Left kidney (tissue), 2 donors: ENCODE data around the gene ANGPT4. TPM values are rescaled to one million over a fixed set of nuclear protein-coding genes. Genes with fewer than 3 reads are reported as not detected.
"Not testable (repeated sequence)": the region's sequence is repeated elsewhere in the genome, so short reads cannot be mapped to it uniquely, and the experiment has no call there.

Source experiments
- DNase-seq: peaks from one replicate; pipeline ENCODE4 v3.0.0-alpha.2; 2013
- polyA plus RNA-seq: library from polyadenylated mRNA; unstranded; fragments of 120-200 nt; gene quantifications from one replicate; pipeline ENCODE4 v1.2.1, GENCODE V29; 2013; ENCODE audit not compliant: insufficient read length

ANGPT4 gene
- polyA plus RNA-seq, 1 donor = 0.22 TPM

DNA sequence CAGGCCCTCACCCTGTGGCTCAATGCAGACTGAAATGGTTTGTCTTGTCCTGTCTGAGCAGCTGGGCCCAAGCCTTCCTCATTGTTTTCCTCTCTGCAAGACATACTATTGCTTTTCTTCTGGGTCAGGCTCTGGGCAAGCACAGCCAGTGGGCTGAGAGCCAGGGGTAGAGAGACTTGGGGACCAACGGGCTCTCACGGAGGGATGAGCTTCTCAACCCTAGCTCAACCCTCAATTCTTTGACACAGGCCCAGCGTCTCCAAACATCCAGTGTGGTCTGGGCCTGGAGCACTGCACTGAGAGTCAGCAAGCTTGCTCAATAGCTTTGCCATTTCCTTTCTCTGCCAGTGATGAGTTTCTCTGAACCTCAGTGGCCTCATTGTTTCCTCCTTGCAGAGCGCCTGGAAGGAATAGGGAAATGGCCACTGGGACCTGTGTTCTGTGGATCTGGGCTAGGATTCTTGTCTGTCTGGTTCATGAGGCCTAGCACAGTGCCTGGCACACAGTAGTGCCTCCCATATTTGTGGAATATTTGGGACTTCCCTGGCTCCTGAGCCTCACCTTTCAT is 9.3 kb downstream of the ANGPT4 start:
- no peak for DNase-seq

DNA sequence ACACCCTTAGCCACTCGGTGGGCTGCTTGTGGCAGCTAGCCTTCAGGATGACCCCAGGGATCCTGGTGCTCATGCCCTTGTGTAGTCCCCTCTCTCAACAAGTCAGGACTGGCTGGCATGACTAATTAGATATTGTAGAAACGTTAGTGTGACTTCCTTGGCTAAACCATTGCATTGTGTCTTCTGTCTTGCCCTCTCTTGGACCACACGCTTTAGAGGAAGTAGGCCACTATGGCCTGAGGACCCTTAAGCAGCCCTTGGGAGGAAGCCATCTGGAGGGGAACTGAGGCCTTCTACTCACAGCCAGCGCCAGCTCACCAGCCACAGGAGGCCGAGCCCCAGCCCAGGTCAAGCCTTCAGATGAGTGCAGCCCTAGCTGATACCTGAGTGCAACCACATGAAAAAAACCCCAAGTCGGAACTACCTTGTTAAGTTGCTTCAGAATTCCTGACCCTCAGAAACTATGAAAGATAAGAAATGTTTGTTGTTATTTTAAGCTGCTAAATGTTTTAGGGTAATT is 10.1 kb downstream of the ANGPT4 start:
- DNase-seq = no peak

DNA sequence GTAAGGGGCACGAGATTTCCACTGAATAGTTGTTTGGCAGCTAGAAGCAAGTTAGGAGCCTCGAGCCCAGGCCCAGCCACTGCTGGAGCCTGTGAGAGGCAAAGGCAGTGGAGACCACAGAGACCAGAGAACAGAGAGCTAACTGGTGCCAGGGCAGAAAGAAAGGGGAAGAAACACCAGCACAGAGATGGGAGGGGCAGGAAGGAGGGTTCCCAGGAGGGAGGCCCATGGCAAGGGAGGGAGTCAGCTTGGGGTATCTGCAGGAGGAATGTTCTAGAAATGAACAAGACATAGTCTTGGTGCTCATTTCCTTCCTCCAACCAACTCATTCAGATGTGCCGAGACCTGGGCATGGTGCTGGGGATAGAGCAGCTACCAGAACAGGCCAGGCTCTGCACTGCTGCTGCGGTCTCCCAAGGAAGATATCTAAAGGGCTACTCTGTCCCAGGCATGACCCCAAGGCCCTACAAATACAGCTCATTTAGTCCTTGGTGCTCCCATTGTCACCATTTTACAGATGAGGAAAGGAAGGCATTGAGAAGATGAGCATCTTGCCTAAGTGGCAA is 10.7 kb downstream of the ANGPT4 start:
- DNase-seq = no peak

DNA sequence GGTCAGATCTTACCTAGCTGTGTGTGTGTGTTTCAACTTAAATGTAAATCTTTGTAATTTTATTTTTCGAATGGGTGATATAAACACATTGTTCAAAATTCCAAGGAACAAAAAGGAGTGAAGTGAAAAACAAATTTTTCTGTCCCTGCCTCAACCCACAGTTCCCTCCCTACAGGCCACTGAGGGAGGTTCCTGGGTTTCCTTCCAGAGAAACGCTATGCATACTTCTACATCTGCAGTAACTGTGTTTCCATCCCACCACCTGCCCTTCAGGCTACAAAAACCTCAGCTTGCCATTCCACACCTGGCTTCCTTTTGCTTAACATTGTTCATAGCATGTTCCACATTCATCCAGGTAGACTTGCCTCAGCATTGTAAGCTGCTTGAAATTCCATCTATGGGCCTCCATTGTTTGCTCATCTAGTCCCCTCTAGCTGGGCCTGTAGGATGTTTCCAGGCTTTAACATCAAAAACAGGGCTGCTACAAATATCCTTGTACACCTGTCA is 12.0 kb downstream of the ANGPT4 start:
- DNase-seq = no peak

DNA sequence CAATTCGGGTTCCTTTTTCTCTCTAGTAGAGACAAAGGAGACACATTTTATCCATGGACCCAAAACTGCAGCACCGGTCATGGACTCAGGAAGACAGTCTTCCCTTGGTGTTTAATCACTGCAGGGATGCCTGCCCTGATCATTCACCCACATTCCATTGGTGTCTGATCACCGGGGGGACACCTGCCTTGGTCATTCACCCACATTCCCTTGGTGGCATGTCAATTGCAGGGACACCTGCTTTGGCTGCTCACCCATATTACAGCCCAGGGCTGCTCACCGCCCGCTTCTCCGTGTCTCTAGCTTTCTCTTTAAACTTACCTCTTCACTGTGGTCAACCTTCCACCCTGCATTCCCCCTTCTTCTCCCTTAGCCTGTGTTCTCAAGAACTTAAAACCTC is 18.7 kb downstream of the ANGPT4 start:
- not testable (repeated sequence) for DNase-seq

DNA sequence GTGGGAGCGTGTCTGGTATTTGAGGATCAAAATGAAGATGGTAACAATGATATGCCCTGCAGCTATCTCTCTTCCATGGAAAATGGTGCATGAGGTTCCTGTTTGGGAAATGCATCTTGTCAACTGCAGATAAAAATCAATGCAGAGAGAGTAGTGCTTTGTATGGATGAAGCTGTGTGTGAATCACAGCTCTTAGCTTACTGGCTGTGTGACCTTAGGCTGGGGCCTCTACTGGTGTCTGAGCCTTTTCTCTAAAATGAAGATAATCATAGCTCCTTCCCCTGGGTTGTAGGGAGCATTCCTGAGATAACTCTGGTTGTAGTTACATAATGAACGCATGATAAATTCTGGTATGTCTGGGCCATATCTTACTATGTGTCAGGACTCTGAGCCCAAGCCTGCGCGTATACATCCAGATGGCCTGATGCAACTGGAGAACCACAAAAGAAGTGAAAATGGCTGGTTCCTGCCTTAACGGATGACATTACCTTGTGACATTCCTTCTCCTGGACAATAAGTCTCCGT is 19.6 kb downstream of the ANGPT4 start:
- DNase-seq = no peak

DNA sequence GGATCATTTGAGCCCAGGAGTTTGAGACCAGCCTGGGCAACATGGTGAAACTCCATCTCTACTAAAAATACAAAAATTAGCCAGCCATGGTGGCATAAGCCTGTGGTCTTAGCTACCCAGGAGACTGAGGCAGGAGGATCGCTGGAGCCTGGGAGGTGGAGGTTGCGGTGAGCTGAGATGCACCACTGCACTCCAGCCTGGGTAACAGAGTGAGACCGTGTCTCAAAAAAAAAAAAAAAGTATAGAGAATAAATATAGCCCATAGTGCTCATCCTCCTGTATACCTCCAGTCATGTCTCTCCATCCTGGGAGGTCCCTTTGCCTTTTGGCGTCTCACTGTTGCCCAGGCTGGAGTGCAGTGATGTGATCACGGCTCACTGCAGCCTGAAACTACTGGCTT is 23.8 kb downstream of the ANGPT4 start:
- not testable (repeated sequence) for DNase-seq

DNA sequence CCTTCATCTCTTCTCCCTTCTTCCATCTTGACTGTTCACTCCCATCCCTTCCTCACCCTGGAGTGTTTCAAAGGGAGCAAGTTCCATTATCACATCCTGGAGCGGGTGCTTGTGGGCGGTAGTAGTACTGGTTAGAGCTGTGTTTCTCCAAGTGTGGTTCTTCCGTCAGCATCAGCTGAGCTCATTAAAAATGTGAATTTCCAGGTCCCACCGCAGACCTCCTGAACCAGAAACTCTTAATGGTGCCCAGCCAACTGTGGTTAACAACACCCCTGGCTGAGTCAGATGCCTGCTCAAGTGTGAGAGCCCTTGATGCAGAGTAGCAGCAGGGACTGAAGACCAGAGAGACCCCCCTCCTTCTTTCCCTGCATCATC is 24.4 kb downstream of the ANGPT4 start:
- DNase-seq = peak; percentile 59

DNA sequence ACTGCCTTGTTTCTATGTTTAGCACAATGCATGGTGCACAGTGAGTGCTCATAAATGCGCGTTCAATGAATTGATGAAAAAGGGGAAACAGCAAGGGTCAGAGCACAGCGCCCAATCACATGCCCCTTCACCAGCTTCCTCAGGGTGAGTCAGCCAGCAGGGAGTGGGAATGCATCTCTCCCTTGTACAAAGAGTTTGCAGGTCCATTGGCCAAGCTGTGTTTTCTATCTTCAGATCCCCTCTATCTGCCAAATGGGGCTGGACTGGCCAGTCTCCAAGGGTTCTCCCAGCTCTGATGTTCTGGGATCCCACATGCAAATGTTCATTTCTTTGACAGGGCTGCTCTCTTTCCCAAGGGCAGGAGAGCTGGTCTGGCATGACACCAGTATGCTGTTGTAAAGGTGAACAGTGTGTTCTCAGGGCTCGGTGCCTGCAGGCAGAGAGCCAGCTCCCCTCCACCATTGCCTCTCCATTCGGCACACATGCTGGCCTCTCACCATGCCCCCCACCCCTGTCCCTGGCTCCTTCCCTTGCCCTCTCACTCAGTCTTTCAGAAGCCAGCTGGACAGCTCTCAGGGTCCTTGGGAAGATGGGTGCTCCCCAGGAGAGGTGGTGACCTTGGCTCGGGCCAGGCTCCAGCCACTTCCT is 25.0 kb downstream of the ANGPT4 start:
- no peak for DNase-seq

DNA sequence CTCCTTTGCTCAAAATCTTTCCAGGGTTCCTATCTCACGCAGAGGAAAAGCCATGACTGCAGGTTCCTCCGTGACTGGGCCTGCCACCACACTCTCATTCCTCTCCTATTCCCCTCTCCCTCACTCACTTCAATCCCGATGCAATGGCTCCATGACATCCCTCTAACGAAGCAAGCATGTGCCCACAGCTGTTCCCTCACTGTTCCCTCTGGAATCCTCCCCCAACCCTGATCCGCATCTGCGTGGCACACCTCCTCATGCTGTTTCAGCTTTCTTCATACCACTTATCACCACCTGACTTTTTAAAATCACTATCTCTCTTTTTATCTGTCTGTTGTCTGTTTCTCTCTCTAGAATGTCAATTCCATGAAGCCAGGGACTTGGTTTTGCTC is 25.5 kb downstream of the ANGPT4 start:
- DNase-seq = no peak

DNA sequence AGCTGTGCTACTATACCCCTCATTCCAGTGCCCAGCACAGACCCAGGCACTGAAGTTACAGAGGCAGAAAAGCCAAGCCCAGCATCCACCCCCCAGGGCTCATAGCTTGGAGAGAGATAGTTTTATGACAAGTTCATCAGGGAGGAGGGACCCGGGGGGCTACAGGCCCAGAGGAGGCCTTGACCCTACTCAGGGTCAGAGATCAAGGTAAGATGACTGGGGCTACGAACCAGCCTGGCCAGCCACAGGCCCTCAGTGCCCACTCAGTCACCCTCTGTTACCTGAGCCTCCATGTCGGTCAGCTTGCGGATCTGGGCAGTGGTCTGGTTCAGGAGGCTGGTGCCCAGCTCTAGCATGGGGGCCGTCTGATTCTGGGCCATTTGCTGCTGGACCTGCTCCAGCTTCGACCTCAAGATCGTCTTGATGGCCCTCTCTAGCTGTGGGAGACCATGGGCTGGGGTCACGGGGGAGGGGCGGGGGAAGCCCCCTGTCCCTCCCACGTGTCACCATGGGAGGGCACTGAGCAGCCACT is 26.1 kb downstream of the ANGPT4 start:
- DNase-seq = no peak

DNA sequence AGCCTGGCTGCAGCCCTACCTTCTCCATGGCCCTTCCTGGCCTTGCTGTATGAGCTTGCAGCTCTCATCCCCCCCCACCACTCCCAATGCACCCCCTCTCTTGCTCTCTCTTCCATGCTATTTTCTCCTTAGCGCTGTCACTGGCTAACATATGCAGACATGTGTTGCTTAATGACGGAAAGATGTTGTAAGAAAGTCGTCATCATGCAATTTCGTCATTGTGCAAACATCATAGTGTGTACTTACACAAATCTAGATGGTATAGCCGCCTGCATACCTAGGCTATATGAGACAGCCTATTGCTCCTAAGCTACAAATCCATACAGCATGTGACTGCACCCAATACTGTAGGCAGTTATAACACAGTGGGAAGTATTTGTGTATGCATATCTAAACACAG is 27.0 kb downstream of the ANGPT4 start:
- no peak for DNase-seq

DNA sequence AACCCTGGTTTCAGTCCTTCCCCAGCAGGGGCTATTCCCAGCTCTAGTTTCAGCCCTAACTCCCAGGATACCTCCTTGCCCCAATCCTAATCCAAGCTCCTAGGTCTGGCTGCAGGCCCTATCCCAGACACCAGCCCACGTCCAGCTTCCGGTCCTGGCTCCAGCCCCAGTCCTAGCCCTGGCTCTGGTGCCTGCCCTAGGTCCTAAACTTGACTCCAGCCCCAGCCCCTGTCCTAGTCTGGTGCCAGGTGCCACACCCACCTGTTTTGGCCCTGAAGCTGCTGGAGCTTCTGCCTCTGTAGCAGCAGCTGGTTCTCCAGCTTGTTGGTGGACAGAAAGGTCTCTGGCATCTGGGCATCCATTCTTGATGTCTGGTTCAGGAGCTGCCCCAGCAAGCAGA is 28.1 kb downstream of the ANGPT4 start:
- no peak for DNase-seq

DNA sequence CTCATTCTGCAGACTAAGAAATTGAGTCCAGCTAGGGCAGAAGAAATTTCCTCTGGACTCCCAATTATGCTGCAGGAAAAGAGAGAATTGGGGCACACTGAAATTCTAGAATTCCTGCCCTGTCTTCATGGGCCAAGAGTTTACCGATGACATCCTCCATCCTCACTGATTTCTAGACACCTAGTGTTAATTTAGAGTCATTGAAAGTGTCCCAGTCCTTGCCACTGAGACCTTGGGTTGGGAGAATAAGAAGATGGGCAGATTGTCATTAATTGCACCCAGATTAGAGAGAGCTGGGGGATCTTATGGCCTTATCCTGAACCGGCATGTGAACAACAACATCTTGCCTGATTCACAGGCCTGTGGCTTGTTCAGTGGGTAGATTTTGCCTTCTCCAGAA is 29.0 kb downstream of the ANGPT4 start:
- no peak for DNase-seq

DNA sequence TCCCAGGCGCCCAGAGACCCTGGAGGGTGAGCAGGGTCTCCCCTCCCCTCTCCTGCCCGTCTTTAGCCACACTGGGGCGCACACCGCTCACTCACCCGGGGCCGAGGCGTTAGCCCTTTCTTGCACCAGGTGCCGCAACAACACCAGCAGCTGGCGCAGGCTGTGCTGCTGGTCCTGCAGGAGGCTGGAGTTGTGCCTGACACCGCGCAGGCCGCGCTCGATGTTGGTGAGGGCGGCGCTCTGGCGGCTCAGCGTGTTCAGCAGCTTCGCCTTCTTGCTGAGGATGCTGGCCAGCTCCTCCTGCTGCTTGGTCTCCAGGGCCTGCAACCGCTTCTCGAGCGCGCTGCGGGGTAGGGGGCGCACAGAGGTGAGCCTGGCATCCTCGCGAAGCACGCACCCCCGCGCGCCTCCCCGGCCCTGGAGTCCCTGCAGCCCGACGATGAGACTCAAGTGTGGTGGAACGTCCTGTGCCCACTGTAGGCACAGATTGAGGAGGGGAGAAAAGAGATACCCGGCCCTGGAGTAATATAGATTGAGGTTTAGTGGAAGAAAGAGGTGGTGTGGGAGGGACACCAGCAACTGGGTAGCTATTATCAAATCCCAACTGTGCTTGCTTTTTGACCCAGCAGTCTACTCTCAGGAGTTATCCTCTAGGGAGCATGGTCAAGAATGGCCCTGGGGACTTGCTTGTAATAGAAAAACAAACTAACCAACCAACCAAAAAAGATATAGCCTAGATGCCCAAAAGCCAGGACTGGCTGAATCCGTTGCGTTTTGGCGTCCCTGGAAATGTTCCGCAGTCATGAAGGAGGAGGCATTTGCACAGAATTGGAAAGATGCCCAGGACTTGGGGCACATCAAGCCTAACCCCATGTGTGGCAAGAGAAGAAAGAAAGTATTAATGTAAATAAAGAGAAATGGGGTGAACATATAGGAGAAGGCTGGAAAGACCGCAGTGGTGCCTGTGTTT is 30.9 kb downstream of the ANGPT4 start:
- peak; percentile 59 for DNase-seq

DNA sequence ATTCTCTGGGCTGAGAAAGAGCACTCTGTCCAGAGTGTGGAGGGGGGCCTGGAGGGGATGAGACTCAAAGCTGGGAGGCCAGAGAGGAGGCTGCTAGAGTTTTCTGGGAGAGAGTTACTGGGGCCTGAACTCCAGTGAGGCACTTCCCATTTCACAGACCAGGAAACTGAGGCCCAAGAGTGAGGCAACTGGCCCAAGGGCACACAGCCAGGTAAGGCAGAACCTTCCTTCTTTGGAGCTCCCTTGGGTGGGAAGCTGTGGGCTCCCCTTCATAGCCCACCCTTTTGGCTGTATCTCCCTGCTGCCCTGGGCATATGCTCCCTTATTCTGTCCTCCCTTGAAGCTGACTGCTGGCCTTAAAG is 34.4 kb downstream of the ANGPT4 start:
- DNase-seq = no peak

DNA sequence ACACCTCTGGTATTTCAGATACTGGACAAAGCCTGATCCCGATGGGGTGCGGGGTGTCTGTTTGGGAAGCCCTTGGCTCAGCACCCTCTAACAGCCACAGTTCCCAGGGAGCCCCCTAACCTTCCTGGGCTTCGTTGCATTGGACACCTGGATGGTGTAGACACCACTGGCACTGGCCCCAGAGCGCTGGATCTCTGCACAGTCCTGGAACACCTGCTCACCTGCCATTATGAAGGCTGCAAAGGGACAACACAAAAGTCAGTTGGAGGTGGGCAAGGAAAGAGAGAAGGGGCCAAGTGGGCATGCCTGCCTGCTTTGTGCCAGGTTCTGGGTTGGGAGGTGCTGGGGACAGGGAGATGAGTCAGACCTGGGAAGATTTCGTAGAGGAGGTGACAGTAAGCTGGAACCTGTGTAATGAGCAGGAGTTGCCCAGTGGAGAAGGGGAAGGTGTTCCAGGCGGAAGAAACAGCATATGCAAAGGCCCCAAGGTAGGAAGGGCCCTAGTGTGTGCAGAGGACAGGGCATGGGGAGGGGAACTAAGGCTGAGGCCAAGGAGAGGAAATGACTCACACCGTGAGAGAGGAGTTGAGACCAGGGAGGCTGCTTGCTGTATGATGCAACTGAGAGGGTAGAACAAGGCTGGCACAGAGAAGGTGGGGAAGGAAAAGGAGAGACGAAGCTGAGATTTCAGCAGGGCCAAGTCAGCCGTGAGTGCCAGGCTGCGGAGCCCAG is 34.9 kb downstream of the ANGPT4 start:
- DNase-seq = no peak

DNA sequence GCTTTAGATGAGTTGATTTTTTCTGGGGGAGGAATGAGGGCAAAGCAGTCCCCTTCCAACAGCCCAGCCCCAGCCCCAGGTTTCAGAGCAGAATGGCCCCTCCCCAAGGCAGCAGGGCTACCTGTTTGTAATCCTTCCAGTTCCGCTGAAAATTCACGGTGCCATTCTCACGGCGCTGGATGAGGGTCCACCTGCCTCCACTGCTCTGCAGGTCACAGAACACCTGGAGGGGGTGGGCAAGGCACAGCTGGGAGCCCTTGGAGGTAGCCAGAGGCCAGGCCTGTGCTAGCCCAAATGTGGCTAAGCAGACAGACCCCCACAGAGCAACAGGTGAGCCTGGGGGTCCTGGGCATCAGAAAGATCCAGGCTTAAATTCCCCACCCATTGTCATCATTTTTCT is 36.5 kb downstream of the ANGPT4 start:
- no peak for DNase-seq

DNA sequence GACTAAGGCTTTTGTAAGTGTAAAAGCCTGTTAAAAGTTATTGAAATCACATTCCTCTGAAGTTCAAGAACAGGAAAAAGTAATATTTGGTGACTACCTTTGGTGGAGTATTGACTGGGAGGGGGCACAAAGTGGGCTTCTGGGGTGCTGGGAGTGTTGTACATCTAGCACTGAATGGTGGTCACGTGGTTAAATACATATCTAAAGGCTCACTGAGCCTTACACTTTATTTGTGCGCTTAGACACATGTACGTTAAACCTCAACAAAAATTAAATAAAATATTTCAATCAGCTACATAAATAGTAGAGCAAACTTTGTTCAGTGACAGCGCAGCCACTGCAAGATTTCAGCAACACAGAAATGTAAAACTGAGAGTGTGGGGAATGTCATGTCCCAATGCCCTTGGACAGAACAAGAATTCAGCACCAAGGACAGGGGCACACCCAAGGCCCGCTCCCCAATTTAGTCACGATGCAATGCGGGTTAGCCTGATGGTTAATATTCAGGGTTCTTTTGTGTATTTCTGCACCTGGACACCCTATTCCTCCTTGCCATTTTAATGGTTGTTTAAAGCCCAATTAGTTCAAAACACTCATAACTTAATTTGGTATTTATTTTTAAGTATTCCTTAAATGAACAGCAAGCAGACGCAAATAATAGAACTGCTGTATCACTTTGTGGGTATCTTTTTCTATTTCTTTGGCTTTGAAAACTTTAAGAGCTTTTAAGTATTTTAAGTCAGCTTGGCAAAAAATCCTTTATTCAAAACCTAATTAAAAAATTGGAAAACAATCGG is 37.4 kb downstream of the ANGPT4 start:
- peak; percentile 67 for DNase-seq

DNA sequence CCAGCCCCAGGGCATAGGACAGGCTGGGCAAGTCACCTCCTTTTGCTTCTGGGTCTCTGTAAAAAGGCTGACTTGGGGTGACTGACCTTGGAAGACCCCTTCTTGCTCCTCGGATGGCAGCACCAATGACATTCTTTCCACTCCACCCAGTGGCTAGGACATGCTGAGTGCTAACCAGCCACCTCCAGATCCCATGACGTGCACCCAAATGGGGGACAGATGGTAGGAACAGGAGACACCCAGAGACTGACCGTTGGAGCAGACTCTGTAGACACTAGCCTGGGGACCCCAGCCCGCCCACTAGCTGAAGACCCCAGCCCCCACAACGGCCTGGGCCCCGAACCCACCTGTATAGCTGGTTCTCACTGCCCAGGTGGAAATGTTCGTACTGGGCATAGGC is 38.3 kb downstream of the ANGPT4 start:
- DNase-seq = no peak
